IPS-NIHi11 (cell line): ENCODE measurements around the gene MADD.
A peak's percentile ranks its signal among the peaks of the same experiment; 100 is the strongest.

Source experiments
- DNase-seq: peaks from one replicate; pipeline ENCODE4 v3.0.0; 2012; ENCODE audit warnings: mixed read lengths, low spot score

Gene MADD

GRCh38 chr11:47251751-47252150 lies 18.2 kb upstream of the MADD start:
- DNase-seq: no peak

DNA sequence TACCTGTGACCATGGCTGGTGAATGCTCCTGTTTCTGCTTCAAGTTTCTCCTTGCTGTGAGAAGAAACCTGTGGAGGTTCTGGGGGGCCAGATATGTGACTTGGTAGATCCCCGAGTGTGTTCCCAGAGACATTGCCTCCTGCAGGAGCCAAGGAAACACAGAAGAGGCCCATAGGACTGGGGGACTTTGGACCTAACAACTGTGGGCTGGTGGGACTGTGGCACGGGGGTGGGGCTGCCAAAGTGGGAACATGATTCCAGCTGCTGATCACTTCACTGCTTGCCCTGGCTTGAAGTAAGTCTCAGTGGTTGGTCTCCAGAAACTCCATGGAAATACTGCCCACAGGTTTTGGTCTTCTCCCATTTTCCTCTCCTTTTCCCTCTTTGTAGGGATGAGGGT lies 16.3 kb upstream of the MADD start:
- no peak for DNase-seq

GRCh38 chr11:47254386-47254785 lies 15.5 kb upstream of the MADD start:
- no peak for DNase-seq

GRCh38 chr11:47256374-47256773 lies 13.6 kb upstream of the MADD start:
- no peak for DNase-seq

DNA sequence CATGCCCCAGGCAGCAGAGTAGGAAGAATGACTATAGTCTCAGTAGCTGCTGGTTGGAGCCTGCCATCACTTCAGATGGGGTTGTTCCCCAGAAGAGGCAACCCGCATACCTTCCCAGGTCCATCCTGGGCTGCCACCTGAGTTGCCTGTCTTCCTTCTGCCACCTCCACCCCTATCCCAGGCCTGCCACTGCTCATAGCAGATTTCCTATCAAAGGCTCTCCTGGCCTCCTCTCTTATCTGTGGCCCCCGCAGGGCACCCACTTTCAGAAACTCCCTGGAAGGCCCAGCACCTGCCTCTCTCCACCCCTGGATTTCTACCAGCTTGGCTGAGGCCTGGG lies 12.8 kb upstream of the MADD start:
- DNase-seq: no peak

- peak; percentile 92 for DNase-seq
Observed at GRCh38 chr11:47257517-47258316, 12.2 kb upstream of the MADD start, which contains the start of gene NR1H3. TSS of gene NR1H3 (plus strand) at chr11:47257996. CDS start at chr11:47259217, 1,221 bp downstream.

- no peak for DNase-seq
Observed at GRCh38 chr11:47258317-47258902, 11.5 kb upstream of the MADD start.

- peak; percentile 76 for DNase-seq
Observed at GRCh38 chr11:47259232-47259977, 10.5 kb upstream of the MADD start.

- no peak for DNase-seq
Observed at GRCh38 chr11:47260366-47260765, 9.6 kb upstream of the MADD start.

DNA sequence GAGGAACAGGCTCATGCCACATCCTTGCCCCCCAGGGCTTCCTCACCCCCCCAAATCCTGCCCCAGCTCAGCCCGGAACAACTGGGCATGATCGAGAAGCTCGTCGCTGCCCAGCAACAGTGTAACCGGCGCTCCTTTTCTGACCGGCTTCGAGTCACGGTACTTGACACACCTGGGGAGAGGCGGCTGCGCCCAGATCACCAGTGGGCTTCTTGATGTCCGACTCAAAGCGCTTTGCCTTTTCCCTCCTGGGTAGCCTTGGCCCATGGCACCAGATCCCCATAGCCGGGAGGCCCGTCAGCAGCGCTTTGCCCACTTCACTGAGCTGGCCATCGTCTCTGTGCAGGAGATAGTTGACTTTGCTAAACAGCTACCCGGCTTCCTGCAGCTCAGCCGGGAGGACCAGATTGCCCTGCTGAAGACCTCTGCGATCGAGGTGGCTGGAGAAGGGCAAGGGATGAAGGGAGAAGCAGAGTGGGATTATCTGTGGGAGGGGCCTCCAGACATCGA lies 8.6 kb upstream of the MADD start:
- no peak for DNase-seq

DNA sequence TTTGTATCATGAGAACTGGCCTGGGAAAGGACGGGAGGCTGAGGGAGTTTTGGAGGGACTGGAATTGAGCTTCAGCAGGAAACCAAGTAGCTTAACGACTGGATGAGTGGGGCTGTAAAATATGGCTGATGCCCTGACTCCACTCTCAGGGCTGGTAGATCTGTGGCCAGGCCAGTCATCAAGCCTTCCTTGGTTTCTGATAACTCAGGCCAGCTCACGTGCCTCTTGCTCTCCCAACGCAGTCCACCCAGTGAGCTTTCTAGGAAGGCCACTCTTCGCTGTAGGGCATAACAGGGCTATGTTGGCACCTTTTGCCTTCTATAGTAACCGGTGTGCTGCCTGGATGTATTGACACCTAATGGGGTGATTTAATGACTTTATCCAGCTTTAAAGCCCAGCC lies 5.8 kb upstream of the MADD start:
- no peak for DNase-seq

- no peak for DNase-seq
Observed at GRCh38 chr11:47264521-47264920, 5.4 kb upstream of the MADD start.

DNA sequence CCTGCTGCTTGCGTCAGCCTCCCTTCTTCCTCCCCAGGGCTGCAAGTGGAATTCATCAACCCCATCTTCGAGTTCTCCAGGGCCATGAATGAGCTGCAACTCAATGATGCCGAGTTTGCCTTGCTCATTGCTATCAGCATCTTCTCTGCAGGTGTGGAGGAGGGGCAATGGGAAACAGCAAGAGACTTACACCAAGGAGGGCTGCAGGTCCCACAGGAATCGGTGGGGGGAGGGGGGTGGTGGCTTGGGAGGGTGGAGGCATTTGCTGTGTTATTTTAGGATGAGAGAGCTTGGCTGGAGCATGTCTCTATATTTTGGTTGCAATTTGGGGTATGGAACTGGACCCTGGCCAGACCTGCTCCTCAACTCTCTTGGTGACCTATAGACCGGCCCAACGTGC lies 2.1 kb upstream of the MADD start:
- no peak for DNase-seq

- no peak for DNase-seq
Observed at GRCh38 chr11:47268448-47269001, 1.4 kb upstream of the MADD start.

DNA sequence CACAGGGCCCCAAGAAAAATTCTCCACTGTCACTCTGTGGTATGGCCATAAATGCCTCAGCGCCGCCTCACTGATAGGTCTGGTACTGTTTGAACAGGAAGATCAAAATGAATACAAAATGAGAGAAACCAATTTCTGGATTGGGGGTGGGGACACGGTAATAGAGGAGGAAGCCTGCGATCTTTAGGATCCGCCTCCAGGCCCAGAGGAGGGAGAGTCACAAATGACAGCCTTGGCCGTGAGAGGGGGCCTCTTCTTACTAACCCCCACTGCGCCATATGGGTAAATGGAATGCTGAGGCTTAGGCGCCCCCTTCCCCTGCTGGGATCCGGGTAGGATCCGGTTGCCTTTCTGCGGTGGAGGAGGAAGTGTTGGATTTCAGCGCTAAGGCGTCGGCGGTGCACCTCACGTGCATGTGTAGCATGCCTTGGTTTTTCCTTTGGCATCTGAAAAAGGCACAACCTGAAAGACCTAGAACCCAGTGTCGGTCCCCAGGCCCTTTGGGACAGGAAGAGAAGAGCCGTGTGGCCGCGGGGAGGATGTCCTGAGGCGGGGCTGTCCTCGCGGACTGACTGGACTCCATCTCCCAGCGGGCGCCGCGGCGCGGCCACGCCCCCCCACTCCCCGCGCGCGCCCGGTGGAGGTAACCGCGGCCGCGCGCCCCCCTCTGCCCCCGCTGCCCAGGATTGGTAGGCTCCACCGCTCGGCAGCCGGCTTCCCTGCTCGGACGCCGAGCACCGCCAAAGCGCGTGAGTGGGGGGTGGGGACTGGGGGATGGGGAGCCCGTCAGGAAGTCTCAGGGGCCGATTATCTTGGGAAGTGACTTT lies 718 bp upstream of the MADD start:
- peak; percentile 95 for DNase-seq

- peak; percentile 79 for DNase-seq
Observed at GRCh38 chr11:47270331-47271271, 668 bp downstream of the MADD start.

DNA sequence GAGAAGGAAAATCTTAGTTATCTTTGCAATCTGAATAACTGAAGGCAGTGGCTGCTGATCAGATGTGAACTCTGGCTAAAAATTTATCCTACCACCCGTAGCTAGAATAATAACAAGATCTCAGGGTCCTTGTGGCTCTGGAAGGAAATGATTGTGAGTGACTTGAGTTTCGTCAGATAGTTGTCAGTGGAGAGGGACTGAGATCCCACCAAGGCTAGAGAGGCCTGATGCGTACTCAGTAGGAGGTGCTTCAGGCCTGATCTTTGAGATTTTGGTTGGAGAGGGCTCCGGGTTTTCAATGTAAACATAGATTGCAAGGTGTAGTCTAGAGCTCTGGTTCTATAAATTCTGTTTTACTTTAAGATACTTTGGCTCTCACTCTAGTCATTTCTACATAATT lies 1.4 kb downstream of the MADD start:
- no peak for DNase-seq

- no peak for DNase-seq
Observed at GRCh38 chr11:47271961-47272661, 2.2 kb downstream of the MADD start.

GRCh38 chr11:47272706-47273105 lies 2.8 kb downstream of the MADD start:
- no peak for DNase-seq
